H9 (cell line): ENCODE measurements around the gene ST3GAL5. TPM values are rescaled to one million over a fixed set of nuclear protein-coding genes. Genes with fewer than 3 reads are reported as not detected.

Source experiments
- DNase-seq: peaks from one replicate; pipeline ENCODE4 v3.0.0-alpha.2; 2017
- H2AFZ ChIP-seq: one replicate; pipeline ENCODE4 v1.6.1; 2013; ENCODE audit warnings: mild to moderate bottlenecking, low read length, control low read depth, moderate library complexity
- H2AK5ac ChIP-seq: 2 replicates; pipeline ENCODE4 v1.6.1; 2013; ENCODE audit warnings: low read length, control low read depth, mixed read lengths; ENCODE audit not compliant: insufficient read length
- H2BK120ac ChIP-seq: one replicate; pipeline ENCODE4 v1.6.1; 2013; ENCODE audit warnings: low read depth, mild to moderate bottlenecking, low read length, control low read depth, inconsistent platforms; ENCODE audit not compliant: poor library complexity, severe bottlenecking
- H2BK12ac ChIP-seq: 2 replicates; pipeline ENCODE4 v1.6.1; 2013; ENCODE audit warnings: low read length, control low read depth, mixed read lengths, low read depth; ENCODE audit not compliant: insufficient read length
- H2BK15ac ChIP-seq: 2 replicates; pipeline ENCODE4 v1.6.1; 2013; ENCODE audit warnings: low read depth, low read length, control low read depth
- H2BK20ac ChIP-seq: one replicate; pipeline ENCODE4 v1.6.1; 2013; ENCODE audit warnings: low read depth, mild to moderate bottlenecking, low read length, control low read depth, inconsistent platforms; ENCODE audit not compliant: poor library complexity, severe bottlenecking
- H2BK5ac ChIP-seq: 2 replicates; pipeline ENCODE4 v1.6.1; 2013; ENCODE audit warnings: low read length, control low read depth, mixed read lengths; ENCODE audit not compliant: insufficient read length
- H3K14ac ChIP-seq: 2 replicates; pipeline ENCODE4 v1.6.1; 2013; ENCODE audit warnings: low read length, control low read depth; ENCODE audit not compliant: insufficient read depth
- H3K18ac ChIP-seq: 2 replicates; pipeline ENCODE4 v1.6.1; 2013; ENCODE audit warnings: low read depth, mild to moderate bottlenecking, mixed read lengths, low read length, control low read depth; ENCODE audit not compliant: insufficient read length
- H3K23ac ChIP-seq: 2 replicates; pipeline ENCODE4 v1.6.1; 2013; ENCODE audit warnings: low read length, control low read depth, mixed read lengths, low read depth; ENCODE audit not compliant: insufficient read length
- H3K23me2 ChIP-seq: 2 replicates; pipeline ENCODE4 v1.6.1; 2013; ENCODE audit warnings: low read depth, mild to moderate bottlenecking, mixed read lengths, low read length, control low read depth; ENCODE audit not compliant: insufficient read length, poor library complexity, severe bottlenecking
- H3K27ac ChIP-seq: 2 replicates; pipeline ENCODE4 v1.5.1; 2013; ENCODE audit warnings: low read length, control low read depth, mixed read lengths, low read depth; ENCODE audit not compliant: insufficient read length
- H3K27me3 ChIP-seq: 2 replicates; pipeline ENCODE4 v1.6.1; 2013; ENCODE audit warnings: low read length, control low read depth, inconsistent platforms; ENCODE audit not compliant: insufficient read depth
- H3K4ac ChIP-seq: 2 replicates; pipeline ENCODE4 v1.6.1; 2013; ENCODE audit warnings: low read depth, mild to moderate bottlenecking, control low read depth, inconsistent platforms, low read length, moderate library complexity
- H3K4me1 ChIP-seq: 2 replicates; pipeline ENCODE4 v1.6.1; 2013; ENCODE audit warnings: low read length, control low read depth, inconsistent platforms; ENCODE audit not compliant: insufficient read depth
- H3K4me2 ChIP-seq: 2 replicates; pipeline ENCODE4 v1.6.1; 2013; ENCODE audit warnings: low read length, control low read depth, mixed read lengths; ENCODE audit not compliant: insufficient read length, insufficient read depth
- H3K56ac ChIP-seq: 2 replicates; pipeline ENCODE4 v1.6.1; 2013; ENCODE audit warnings: low read depth, mild to moderate bottlenecking, mixed read lengths, low read length, control low read depth; ENCODE audit not compliant: insufficient read length
- H3K79me1 ChIP-seq: 2 replicates; pipeline ENCODE4 v1.6.1; 2013; ENCODE audit warnings: low read depth, mild to moderate bottlenecking, moderate library complexity, low read length, control low read depth, inconsistent platforms; ENCODE audit not compliant: insufficient read depth, poor library complexity, severe bottlenecking
- H3K79me2 ChIP-seq: 2 replicates; pipeline ENCODE4 v1.6.1; 2013; ENCODE audit warnings: low read length, control low read depth, inconsistent platforms; ENCODE audit not compliant: insufficient read depth
- H3K9ac ChIP-seq: 2 replicates; pipeline ENCODE4 v1.6.1; 2013; ENCODE audit warnings: low read length, control low read depth, mixed read lengths; ENCODE audit not compliant: insufficient read length; ENCODE audit errors: extremely low read depth
- H3K9me3 ChIP-seq: one replicate; pipeline ENCODE4 v1.6.1; 2013; ENCODE audit warnings: low read depth, low read length, inconsistent platforms; ENCODE audit not compliant: control insufficient read depth
- H3T11ph ChIP-seq: one replicate; pipeline ENCODE4 v1.6.1; 2013; ENCODE audit warnings: mild to moderate bottlenecking, low read length, control low read depth, inconsistent platforms
- H4K20me1 ChIP-seq: one replicate; pipeline ENCODE4 v1.6.1; 2013; ENCODE audit not compliant: control insufficient read depth, insufficient read length, insufficient read depth
- H4K5ac ChIP-seq: 2 replicates; pipeline ENCODE4 v1.6.1; 2013; ENCODE audit warnings: low read depth, mild to moderate bottlenecking, mixed read lengths, low read length, control low read depth; ENCODE audit not compliant: insufficient read length
- H4K8ac ChIP-seq: replicated peaks from 2 replicates; pipeline ENCODE4 v1.6.1; 2013; ENCODE audit warnings: low read length, control low read depth, mixed read lengths, low read depth; ENCODE audit not compliant: insufficient read length
- H4K91ac ChIP-seq: 2 replicates; pipeline ENCODE4 v1.6.1; 2013; ENCODE audit warnings: low read depth, mild to moderate bottlenecking, moderate library complexity, mixed read lengths, low read length, control low read depth; ENCODE audit not compliant: insufficient read length
- H3K27ac Mint-ChIP-seq, 3 experiments: 2 replicates in 2 of 3; 3 replicates in 1 of 3; pipeline ENCODE4 v1.8.0; 2020 to 2021; ENCODE audit warnings: mixed read lengths in 3 of 3, mild to moderate bottlenecking in 1 of 3, moderate library complexity in 1 of 3
- H3K27me3 Mint-ChIP-seq: 2 replicates; pipeline ENCODE4 v1.8.0; 2021; ENCODE audit warnings: low read depth, mild to moderate bottlenecking, moderate library complexity, mixed read lengths
- H3K36me3 Mint-ChIP-seq, 3 experiments: 2 replicates in 2 of 3; 3 replicates in 1 of 3; pipeline ENCODE4 v1.8.0; 2020 to 2021; ENCODE audit warnings: low read depth in 3 of 3, mixed read lengths in 3 of 3; ENCODE audit not compliant: insufficient read depth in 1 of 3
- H3K4me1 Mint-ChIP-seq, 2 experiments: 2 replicates each; pipeline ENCODE4 v1.8.0; 2020; ENCODE audit warnings: mixed read lengths in 2 of 2
- H3K4me3 Mint-ChIP-seq, 2 experiments: 2 replicates in 1 of 2; 3 replicates in 1 of 2; pipeline ENCODE4 v1.8.0; 2020 to 2021; ENCODE audit warnings: mild to moderate bottlenecking in 2 of 2, mixed read lengths in 2 of 2, moderate library complexity in 1 of 2
- H3K9me3 Mint-ChIP-seq, 2 experiments: 2 replicates in 1 of 2; 3 replicates in 1 of 2; pipeline ENCODE4 v1.8.0; 2020; ENCODE audit warnings: mild to moderate bottlenecking in 2 of 2, mixed read lengths in 2 of 2, moderate library complexity in 1 of 2
- WGBS: extraction: QIAGEN DNeasy Blood & Tissue Kit; methylation state at CpG from one replicate; pipeline ENCODE4 v1.1.7; 2013; ENCODE audit warnings: missing lambda C conversion rate, low lambda C conversion rate, mixed read lengths; ENCODE audit not compliant: insufficient read length; ENCODE audit errors: extremely low coverage; 5-methylcytosine and 5-hydroxymethylcytosine counted together
- total RNA-seq: library from RNA; stranded (reverse); gene quantifications from 2 replicates; pipeline ENCODE4 v1.2.1, GENCODE V29; 2021
- TF ChIP-seq, protein P1 (sequence below): fragments of 200-600 bp; sonication (generic); conservative IDR thresholded peaks from 3 replicates; pipeline ENCODE4 v1.8.0; 2021; ENCODE audit warnings: antibody characterized with exemption, mild to moderate bottlenecking

The ST3GAL5 gene
- total RNA-seq, 1 experiment from 2014 or later = 3.3 TPM

DNA sequence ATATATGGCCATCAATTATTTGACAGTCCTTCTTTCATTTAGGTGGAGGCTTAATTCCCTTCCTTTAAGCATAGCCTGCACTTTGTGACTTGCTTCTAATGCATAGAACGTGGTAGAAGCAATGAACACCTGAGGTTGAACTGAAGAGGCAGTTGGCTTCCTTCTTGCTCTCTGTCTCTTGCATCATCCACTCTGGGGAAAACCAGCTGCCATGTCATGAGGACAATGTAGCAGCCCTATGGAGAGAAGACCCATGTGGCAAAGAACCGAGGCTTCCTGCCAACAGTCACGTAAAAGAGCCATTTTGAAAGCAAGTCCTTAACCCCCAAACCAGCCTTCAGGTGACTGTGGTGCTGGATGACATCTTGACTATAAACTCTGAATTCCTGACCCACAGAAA is 88.2 kb downstream of the ST3GAL5 start:
- no CpG with 5 or more reads among the region's 3 CpGs for WGBS
- Histone ChIP-seq H3K9ac (no peak overlapping the region), H2BK5ac (no peak overlapping the region), H3K56ac (no peak overlapping the region), H3K23me2 (no peaks in the 10 kb centered on the region), H3K9me3 (no peaks in the 10 kb centered on the region), H4K5ac (no peak overlapping the region), H2BK15ac (no peak overlapping the region), H4K20me1 (no peaks in the 10 kb centered on the region), H3K4me2 (no peak overlapping the region), H3K27ac (no peak overlapping the region), H3K18ac (no peak overlapping the region), H4K91ac (no peak overlapping the region), H2BK12ac (no peak overlapping the region), H2BK120ac (no peak overlapping the region), H3K14ac (no peak overlapping the region), H2BK20ac (no peak overlapping the region), H2AK5ac (no peak overlapping the region), H2AFZ (no peak overlapping the region), H3K4ac (no peak overlapping the region), H3K23ac (no peak overlapping the region), H3K79me1 (no peaks in the 10 kb centered on the region), H4K8ac (no peak overlapping the region), H3K4me1 (no peaks in the 10 kb centered on the region), H3K27me3 (no peaks in the 10 kb centered on the region; the same call in 1 of the 2 replicates), H3T11ph (no peak overlapping the region), H3K79me2 (no peaks in the 10 kb centered on the region)
- Mint-ChIP-seq H3K4me3 (no peak overlapping the region), H3K27me3 (peaks cover 31% of the 10 kb centered on the region), H3K36me3 (no peaks in the 10 kb centered on the region; a peak in 1 of 7 replicates), H3K4me1 (peaks cover 6 to 9% of the 10 kb centered on the region in 2 experiments; a peak in 2 of 4 replicates), H3K9me3 (peaks cover 0 to 4% of the 10 kb centered on the region in 2 experiments; a peak in 1 of 5 replicates), H3K27ac (no peak overlapping the region)
- TF ChIP-seq, protein P1, sequence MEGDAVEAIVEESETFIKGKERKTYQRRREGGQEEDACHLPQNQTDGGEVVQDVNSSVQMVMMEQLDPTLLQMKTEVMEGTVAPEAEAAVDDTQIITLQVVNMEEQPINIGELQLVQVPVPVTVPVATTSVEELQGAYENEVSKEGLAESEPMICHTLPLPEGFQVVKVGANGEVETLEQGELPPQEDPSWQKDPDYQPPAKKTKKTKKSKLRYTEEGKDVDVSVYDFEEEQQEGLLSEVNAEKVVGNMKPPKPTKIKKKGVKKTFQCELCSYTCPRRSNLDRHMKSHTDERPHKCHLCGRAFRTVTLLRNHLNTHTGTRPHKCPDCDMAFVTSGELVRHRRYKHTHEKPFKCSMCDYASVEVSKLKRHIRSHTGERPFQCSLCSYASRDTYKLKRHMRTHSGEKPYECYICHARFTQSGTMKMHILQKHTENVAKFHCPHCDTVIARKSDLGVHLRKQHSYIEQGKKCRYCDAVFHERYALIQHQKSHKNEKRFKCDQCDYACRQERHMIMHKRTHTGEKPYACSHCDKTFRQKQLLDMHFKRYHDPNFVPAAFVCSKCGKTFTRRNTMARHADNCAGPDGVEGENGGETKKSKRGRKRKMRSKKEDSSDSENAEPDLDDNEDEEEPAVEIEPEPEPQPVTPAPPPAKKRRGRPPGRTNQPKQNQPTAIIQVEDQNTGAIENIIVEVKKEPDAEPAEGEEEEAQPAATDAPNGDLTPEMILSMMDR = no peak
- DNase-seq = no peak
